DMS153 treated with DMSO at 0.1 percent for 48 hours (cell line): ENCODE data around the gene PRRG3.
"Not testable (repeated sequence)": the region's sequence is repeated elsewhere in the genome, so short reads cannot be mapped to it uniquely, and the experiment has no call there.

Experiments used
- DNase-seq: peaks from one replicate; lab custom pipeline; 2025; ENCODE audit not compliant: unreplicated experiment; lab: John Stamatoyannopoulos, UW

PRRG3 gene

DNA sequence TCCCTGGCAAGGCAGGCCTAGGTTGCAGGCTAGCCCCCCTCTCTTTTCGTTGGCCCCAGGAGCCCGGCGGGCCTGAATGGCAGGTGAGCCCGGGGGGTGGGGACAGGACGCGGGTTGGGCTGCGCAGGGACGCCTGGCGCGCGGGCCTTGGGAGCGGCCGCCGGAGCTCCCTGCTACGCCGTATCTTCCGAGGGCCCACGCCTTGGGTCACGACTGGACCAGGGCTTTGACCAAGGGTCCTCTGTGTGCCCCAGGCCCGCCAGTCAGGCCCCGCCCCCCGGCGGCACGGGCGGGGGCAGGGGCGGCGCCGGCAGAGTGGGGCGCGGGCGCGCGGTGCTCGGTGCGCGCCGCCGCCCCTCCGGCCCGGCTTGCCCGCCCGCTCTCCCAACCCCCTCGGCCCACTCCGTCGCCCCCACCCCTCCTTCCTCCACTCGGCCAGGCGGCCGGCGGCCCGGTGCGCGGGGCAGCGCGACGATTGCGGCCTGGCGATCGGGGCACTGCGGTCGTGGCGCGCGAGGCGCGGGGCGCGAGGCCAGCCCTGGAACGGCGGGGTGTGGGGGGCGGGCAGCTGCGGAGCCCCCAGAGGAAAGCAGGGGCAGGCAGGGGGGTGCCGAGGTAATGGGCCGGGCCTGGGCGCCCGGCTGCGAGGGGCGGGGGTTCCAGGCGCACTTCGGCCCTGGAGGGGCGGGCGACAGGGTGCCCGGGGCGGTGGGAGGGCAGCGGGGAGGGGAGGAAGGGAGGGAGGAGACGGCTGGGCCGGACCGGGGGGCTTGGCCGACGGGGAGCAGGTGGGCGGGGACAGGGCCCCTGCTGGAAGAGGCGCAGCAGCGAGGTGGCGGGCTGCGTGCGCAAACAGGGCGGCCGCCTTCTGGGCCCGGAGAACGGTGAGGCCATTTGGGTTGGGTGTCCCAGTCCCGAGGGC is at the start of gene PRRG3:
PRRG3 (plus strand) TSS at position 798 of the 922 bp plus-strand sequence. CDS start 3,357 bp downstream, outside the sequence.
- no peak for DNase-seq

DNA sequence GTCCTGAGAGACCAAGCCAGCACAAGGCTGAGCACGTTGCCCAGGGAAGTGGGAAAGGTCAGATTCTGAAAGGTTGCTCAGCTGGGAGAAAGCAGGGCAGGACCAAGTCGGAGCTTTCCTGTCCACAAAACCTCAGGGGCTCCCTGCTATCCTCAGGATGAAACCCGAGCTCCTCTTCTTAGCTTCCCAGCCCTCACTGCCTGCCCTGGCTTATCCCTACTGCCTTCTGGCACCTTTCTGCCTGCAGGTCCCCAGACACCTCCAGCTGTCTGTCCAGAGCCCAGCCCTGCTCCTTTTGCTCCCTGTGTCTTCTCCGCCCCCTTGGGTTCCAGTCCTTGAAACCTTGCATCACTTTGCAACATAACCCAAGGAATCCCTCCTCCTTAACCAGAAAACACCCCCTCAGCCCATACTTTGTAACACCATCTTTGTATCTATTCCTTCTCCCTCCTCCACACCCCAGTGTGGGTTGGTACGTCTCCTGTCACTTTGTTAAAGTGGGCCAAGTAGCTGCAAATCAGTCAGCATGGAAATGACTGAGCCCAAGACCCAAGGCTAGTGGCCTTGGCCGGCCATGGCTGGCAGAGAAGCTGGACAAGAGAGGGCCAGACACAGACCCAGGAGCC is 20.0 kb upstream of the PRRG3 start:
- DNase-seq: no peak

DNA sequence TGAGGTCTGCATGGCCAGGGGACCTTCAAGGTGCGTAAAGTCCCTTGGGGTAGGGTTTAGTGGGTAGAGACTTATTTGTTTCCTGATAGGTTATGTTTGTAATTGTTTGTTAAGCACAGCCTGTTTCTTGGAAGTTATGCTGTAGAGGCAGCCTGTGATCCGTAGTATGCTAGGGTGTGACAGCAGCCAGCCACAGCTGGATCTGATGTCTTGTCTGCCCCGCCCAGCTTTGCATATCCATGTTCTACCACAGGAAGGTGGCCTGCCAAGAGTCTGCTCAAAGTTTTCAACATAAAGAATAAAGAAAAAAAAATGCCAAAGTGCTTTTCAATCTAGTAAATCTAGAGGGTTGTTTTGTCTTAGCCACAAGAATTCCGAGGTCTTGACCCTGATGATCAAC is 19.1 kb upstream of the PRRG3 start:
- DNase-seq: no peak

DNA sequence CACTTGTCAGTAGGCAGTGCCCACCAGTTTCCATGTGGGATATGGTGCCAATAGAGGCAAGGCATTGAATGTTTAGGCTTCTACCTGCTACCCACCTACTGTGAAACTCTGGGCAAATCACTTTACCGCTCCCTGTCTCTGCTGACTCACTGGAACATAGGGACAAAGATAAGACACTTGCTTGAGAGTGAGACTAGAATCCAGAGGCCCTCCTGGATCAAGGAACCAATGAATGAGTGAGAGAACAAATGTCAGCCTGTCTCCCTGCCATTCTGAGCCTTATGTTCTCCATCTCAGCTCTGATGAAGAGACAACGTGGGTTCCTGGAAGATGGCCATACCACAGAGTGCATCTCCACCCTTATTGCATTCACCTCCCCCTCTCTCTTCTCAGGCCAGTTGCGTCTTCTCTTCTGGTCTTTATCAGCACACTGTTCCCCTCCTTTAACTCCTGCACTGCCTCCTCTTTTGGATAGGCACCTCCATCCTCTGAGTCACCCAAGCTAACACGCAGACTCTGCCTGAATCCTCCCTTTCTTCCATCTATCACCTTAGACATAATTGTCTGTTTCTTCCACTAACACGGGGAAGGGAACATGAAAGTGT is 15.4 kb upstream of the PRRG3 start:
- no peak for DNase-seq

DNA sequence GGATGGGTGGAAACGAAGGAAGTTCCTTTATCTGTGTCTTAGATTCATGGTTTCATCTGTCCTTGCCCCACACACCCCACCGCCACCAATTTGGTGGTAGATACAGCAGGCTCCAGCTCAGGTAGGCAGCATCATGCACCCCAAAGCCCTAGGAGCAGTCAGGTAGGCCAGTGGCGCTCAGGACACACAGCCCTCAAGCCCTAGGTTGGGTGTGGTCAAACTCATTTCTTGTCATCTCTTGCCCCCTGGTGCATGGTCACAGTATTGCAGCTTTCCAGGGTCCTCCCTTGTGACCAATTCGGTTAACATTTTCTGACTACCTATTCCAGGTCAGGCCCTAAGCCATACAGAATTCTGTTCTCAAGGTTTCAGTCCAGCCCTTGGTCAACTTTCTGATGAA is 14.5 kb upstream of the PRRG3 start:
- DNase-seq: peak; percentile 2

DNA sequence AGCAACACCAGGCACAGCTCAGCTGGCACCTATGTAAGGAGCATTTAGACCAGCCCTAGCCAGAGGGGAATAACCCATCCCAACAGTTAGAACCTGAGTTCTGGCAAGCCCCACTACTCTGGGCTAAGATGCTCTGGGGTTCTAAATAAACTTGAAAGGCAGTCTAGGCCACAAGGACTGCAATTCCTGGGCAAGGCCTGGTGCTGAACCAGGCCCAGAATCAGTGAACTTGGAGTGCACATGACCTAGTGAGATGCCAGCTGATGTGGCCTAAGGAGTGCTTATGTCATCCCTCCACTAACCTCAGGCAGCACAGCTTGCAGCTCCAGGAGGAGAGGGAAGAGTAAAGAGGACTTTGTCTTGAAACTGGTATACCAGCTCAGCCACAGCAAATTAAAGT is 7.6 kb upstream of the PRRG3 start:
- DNase-seq: no peak

DNA sequence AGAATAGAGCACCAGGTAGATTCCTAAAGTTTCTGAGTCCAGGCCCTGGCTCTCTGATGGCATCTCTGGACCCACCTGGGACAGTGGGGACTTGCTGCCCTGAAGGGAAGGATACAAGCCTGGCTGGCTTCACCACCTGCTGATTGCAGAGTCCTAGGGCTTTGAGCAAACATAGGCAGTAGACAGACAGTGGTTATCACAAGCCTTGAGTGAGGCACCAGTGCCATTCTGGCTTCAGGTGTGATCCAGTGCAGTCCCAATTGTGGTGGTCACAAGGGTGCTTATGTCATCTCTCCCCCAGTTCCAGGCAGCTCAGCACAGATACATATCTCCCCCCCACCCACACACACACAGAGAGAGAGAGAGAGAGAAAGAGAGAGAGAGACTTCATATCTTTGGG is 6.6 kb upstream of the PRRG3 start:
- no peak for DNase-seq

DNA sequence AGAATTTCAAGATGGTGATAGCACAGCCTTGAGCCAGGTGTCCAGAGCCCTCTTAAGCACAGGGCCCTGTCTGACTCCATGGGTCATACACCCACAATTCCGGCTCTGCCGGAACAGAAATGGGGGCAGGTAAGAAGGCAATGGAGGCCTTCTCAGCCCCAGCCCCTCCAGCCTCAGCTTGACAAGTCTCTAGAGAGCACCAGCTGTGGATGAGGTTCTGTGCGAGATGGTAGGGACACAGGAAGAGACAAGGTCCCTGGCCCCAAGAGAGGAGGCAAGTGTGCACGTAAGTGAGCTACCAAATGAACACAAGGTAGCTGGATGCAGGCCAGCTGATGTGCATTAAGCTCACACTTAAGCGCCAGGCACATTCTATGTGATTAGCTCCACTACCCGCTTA is 2.4 kb upstream of the PRRG3 start:
- DNase-seq: no peak

DNA sequence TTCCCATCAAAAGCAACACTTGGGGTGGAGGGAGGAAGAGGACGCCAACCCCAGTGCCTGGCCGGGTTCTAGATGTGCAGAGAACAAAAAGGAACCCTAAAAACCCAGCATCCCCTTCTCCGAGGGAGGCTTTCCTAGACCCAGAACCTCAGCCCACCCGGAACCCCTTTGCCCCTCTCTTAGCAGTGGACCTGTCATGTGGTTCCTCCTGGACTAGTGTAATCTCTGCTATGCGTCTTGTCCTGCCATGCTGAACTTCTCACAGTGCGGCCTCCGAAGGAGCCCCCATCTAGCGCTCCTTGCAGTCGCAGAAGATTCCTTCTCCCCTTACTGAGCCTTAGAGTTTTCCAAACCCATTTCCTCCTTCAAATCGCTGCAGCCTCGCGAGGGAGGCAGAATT is 1.1 kb upstream of the PRRG3 start:
- DNase-seq: no peak

DNA sequence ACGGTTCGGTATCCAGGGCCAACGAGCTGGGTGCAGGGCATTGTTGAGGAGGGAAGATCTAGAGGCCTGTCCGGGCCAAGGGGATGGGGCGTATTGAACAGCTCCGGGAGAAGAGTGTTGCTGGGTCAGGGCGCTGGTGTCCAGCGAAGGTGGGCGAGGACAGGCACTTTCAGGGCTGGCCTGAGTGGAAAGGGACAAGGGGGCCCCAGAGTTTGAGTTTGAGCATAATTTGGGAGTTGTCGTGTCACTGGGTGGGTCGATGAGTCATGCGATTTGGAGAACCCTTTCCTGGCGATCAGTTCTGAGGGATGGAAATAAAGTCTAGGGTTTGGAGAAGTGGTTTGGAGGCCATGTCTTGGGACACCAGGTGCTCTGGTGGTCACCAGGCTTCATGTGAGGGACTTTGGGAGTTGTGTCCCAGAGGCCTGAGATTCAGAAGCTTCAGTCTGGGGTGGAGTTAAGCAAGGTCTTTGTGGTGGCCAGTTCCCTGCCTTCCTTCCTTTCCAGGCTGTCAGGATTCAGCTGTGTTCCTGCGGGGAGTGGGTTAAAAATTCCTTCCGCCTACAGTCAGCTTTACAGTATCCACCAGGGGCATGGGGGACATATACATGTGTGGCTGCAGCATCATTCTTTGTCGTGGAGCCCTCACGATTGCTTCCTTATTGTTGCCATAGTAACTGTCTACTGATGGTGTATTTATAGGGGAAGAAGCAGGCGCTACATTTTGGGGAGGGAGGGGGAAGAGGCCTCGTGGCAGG is 504 bp downstream of the PRRG3 start:
- DNase-seq: no peak

DNA sequence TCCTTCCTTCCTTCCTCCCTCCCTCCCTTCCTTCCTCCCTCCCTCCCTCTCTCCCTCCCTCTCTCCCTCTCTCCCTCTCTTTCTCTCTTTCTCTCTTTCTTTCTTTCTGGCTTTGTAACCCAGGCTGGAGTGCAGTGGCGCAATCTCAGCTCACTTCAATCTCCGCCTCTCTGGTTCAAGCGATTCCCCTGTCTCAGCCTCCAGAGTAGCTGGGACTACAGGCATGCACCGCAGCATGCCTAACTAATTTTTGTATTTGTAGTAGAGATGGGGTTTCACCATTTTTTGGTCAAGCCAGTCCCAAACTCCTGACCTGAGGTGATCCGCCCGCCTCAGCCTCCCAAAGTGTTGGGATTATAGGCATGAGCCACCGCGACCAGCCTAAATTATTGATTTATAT is 1.8 kb downstream of the PRRG3 start:
- DNase-seq: not testable (repeated sequence)

DNA sequence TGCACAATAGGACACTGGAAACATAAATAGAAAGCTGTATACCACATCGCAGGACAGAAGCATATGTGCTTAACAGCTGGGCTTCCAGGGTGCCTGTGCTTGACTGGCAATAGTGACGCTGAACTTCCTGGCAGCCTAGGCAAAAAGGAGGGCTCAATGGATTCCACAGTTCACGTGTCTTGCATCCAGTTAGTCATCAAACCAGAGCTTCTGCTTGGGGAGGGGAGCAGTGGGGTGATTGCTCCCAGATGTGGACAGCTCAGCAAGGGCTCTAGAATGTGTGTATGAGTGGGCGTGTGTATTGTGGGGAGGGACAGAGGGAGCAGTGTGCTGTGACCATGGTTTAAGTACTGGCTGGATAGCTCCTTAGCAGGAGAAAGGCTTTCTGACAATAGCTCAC is 2.3 kb downstream of the PRRG3 start:
- no peak for DNase-seq

DNA sequence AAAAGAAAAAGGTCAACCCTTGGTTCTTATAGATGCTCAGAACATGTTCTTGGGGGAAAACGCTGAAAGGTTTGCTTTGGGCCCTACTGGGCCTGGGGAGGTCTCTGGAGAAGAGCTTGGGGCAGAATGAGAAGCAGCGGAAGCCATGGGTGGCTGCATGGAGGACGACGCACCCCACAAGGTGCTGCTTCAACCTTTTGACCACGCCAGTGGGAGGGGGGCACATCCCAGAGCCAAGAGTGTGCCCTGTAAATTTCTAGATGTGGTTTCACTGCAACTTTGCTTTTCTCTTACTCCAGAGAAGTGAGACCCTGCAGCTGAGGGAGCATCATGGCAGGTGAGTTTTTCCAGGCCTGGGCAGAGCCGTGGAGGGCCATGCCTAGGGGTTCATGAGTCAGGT is 3.2 kb downstream of the PRRG3 start:
- DNase-seq: no peak

DNA sequence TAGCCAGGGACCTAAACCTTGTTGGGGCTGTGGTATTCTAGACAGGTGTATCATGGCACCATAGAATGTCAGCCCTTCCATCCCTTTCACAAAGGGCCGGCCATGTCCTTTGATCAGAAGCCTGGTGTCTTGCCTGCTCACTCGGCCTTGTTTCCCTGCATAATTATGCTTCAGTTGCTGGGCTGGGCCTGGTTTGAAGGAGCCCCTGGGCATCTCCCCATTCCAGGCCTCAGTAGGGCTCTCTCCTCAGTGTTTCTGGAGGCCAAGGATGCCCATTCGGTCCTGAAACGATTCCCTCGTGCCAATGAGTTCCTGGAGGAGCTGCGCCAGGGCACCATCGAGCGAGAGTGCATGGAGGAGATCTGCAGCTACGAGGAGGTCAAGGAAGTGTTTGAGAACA is 4.5 kb downstream of the PRRG3 start:
- DNase-seq: no peak

DNA sequence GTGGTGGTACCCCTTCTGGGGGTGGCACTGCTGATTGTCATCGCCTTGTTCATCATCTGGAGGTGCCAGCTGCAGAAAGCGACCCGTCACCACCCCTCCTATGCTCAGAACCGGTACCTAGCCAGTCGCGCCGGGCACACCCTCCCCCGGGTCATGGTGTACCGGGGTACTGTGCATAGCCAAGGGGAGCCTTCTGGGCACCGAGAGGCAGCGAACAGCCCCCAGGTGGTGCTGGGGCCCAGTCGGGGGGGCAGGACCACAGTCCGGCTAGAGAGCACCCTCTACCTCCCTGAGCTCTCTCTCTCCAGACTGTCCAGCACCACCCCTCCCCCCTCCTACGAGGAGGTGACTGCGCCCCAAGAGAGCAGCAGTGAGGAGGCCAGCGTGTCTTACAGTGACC is 5.3 kb downstream of the PRRG3 start:
- no peak for DNase-seq

DNA sequence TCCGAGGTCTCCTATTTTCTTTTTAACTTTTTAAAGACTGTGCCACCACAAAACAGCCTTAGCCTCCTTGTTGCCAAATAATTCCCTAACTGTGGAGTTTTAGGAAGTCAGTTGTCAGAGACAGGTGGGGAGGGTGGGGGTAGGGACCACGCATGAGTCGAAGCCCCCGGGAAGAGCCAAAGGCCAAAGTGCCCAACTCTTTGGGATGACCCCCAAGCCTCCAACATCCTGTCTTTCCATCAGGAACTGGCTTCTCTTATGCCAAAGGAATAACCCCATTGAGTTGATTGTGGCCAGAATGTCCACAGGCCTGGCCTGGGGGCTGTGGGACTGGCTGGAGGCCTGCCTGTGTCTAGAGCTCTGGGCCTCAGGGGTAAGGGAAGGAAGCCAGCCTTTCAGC is 5.8 kb downstream of the PRRG3 start:
- DNase-seq: no peak

DNA sequence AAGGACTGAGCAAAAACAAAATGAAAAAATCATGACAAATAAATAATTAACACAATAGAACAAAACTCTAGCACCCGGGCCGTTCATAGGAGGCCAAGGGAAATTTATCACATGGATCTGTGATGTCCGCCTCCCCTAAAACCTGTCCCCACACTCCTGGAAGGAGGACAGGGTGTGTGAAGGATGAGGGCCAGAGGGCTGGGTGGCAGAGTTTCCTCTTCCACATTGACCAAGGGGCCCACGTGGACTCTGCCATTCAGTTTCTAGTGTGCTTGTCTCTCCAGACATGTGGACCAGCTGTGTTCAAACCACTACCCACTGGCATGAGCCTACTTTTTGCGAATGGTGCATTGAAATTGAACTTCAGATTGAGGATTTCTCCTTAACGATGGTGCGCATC is 6.3 kb downstream of the PRRG3 start:
- no peak for DNase-seq

DNA sequence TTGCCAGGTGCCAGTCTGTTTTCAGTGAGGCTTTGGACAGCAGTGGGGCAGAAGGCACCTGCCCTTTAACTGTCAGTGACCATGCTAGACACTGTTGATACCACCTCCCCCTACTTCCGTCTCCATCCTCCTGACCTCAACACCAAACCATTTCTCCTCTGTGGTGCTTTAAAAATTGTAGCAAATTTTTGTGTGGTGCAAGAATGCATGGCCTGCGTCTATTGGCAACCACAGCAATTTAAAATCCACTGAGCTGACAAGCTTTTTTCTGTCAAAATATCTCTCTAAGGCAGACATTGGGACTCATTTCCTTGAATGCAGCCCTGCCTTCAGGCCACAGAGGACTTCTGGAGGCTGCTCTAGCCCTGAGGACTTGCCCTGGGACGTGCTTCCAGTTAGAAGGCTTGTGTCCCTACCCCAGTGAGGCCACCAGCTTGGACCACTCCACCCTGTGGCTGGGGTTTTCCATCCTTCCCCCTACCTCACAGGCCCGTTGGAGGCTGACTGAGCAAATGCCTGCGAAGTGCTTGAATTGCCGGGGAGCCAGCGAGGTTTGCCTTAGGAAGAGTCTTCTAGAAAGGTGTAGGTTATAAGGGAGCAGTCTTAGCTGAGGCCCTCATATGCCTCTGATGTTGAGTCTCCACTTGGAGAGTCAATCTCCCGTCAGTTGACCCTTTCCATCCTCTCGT is 6.9 kb downstream of the PRRG3 start:
- no peak for DNase-seq

DNA sequence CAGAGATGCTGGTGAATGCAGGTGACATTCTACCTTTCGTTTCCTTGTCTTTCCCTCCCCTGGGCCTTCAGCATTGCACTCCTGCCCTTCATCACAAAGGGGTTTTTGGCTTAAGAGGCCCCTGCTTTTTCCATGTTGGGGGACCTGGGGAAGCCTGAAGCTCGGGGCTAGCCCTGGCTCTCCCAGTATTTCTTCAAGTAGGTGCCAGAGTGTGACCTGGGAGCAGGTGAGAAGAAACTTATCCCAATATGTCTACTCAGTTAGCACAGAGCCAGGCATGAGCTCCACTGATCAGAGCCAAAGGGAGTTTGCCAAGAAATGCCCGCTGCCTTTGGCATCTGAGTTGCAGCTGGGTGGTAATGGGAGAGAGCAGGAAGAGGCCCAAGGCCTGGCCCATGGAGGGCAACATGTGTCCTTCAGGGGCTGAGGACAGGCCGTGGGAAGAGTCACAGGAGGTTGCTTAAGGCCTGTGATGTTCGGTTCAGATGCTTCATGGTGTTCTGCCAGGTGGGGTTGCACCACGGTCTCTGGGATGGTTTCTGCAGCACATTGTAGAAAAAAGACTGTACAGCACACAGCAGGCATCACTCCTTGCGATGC is 7.6 kb downstream of the PRRG3 start:
- DNase-seq: no peak

DNA sequence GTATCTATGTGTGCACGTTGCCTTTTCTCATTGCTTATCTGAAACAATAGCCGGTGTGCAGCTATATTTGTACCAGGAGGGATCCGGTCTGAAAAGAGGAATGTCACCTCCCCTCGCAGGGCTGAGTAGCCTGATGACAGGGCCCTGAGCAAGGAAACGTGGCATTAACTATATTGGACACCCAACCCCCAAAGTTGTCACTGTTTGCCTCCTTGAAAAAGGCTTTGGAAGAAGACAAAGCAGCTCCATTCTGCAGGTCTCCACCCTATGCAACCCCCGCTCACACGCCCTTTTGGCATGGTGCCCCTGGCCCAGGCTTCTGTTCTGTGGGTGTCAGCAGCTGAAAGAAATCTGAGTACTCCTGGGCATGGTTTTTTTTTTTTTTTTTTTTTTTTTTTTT is 8.2 kb downstream of the PRRG3 start:
- peak; percentile 23 for DNase-seq
